Activated T-cell treated with anti-CD3 and anti-CD28 coated beads, Interleukin-2, amount 50 U/mL, for 72 hours (primary cell): ENCODE results near the gene WFS1. TPM values are rescaled to one million over a fixed set of nuclear protein-coding genes. Genes with fewer than 3 reads are reported as not detected.

ENCODE experiments used
- ATAC-seq, 2 donors: fragments of 150-1000 bp; cut with Tn5 transposase; replicated peaks in 1 of 2; 2 replicates each; pipeline ENCODE4 v1.10.0; 2021; ENCODE audit warnings: moderate library complexity in 2 of 2, mild to moderate bottlenecking in 1 of 2
- DNase-seq, 2 donors: peaks; one replicate each; pipeline ENCODE4 v3.0.0; 2021 to 2022; ENCODE audit warnings: mixed read lengths in 1 of 2
- H3K27ac Mint-ChIP-seq: one replicate; pipeline ENCODE4 v1.8.0; 2022; ENCODE audit warnings: mild to moderate bottlenecking, moderate library complexity, mixed read lengths
- H3K27me3 Mint-ChIP-seq: one replicate; pipeline ENCODE4 v1.8.0; 2022; ENCODE audit warnings: low read depth, mixed read lengths
- H3K36me3 Mint-ChIP-seq, 2 donors: one replicate each; pipeline ENCODE4 v1.8.0; 2022; ENCODE audit warnings: mixed read lengths in 2 of 2, mild to moderate bottlenecking in 1 of 2; ENCODE audit not compliant: insufficient read depth in 2 of 2
- H3K4me1 Mint-ChIP-seq: one replicate; pipeline ENCODE4 v1.8.0; 2022; ENCODE audit warnings: low read depth, mixed read lengths
- H3K4me3 Mint-ChIP-seq, 2 donors: one replicate each; pipeline ENCODE4 v1.8.0; 2022; ENCODE audit warnings: mild to moderate bottlenecking in 2 of 2, mixed read lengths in 2 of 2, moderate library complexity in 2 of 2
- H3K9me3 Mint-ChIP-seq, 2 donors: one replicate each; pipeline ENCODE4 v1.8.0; 2022; ENCODE audit warnings: mixed read lengths in 2 of 2
- total RNA-seq, 2 donors: library from RNA; stranded (reverse); gene quantifications; one replicate each; pipeline ENCODE4 v1.2.3, GENCODE V29; 2022

Gene WFS1
- total RNA-seq, 2 donors from 2014 or later: 5.3 to 7.4 TPM

DNA sequence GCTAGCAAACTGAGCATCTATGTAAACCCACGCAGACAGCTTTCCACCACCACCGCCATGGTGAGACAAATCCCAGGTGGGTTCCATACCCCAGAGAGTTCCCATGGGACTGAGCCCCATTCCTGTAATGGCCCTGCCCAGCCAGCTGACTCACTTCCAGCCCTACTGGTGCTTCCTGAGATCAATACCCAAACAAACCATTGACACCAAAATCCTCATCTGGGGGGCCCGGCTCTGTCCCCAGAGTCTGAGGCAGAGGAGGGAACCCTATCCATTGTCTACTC is 39.2 kb upstream of the WFS1 start:
- no peak overlapping the region for H3K4me3 Mint-ChIP-seq
- DNase-seq: no peak

GRCh38 chr4:6230827-6231662 is 38.6 kb upstream of the WFS1 start:
- Mint-ChIP-seq H3K27ac (no peak overlapping the region), H3K4me1 (no peaks in the 10 kb centered on the region), H3K4me3 (no peak overlapping the region), H3K36me3 (no peaks in the 10 kb centered on the region), H3K9me3 (no peaks in the 10 kb centered on the region), H3K27me3 (peaks cover 2% of the 10 kb centered on the region)
- ATAC-seq (no peak), DNase-seq (no peak)

More for the DNA sequence above, 39.2 kb upstream of the WFS1 start:
- H3K36me3 Mint-ChIP-seq: no peaks in the 10 kb centered on the region
- H3K27me3 Mint-ChIP-seq: peaks cover 8% of the 10 kb centered on the region
- ATAC-seq: no peak
- H3K27ac Mint-ChIP-seq: no peak overlapping the region
- H3K9me3 Mint-ChIP-seq: no peaks in the 10 kb centered on the region
- no peaks in the 10 kb centered on the region for H3K4me1 Mint-ChIP-seq

DNA sequence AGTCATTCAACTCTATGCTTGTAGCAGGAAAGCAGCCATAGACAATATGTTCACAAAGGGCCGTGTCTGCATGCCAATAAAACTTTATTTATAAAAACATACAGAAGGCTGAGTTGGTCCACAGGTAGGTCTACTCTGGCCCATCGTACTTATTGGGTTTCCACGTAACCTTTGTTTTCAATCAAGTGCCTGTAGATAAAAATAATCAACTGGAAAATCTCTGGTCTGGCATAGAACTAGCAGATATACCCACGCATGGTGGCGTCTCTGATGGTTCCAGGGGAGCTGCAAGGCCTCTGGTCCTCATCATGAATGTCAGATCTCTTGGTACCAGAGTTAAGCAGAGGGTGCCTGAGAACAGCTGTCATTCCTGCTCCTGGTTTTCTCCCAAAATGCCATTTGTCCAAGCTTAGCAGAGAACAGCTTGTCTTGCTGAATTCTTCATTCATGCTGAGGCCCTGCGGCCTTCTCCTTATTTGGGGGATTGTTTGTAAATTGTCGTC is 37.9 kb upstream of the WFS1 start:
- no peaks in the 10 kb centered on the region for H3K4me1 Mint-ChIP-seq

GRCh38 chr4:6232836-6233785 is 36.5 kb upstream of the WFS1 start:
- H3K36me3 Mint-ChIP-seq: no peaks in the 10 kb centered on the region

More for the DNA sequence above, 37.9 kb upstream of the WFS1 start:
- Mint-ChIP-seq H3K36me3 (no peaks in the 10 kb centered on the region), H3K4me3 (no peak overlapping the region), H3K27me3 (no peaks in the 10 kb centered on the region), H3K27ac (no peak overlapping the region), H3K9me3 (no peaks in the 10 kb centered on the region)
- ATAC-seq (no peak), DNase-seq (no peak)

GRCh38 chr4:6233929-6234328 is 35.7 kb upstream of the WFS1 start:
- ATAC-seq: no peak
- DNase-seq: no peak
- no peaks in the 10 kb centered on the region for H3K36me3 Mint-ChIP-seq
- no peaks in the 10 kb centered on the region for H3K4me1 Mint-ChIP-seq
- no peak overlapping the region for H3K27ac Mint-ChIP-seq
- no peak overlapping the region for H3K4me3 Mint-ChIP-seq
- H3K9me3 Mint-ChIP-seq: no peaks in the 10 kb centered on the region
- H3K27me3 Mint-ChIP-seq: no peaks in the 10 kb centered on the region

More at GRCh38 chr4:6232836-6233785, 36.5 kb upstream of the WFS1 start:
- Mint-ChIP-seq H3K9me3 (no peaks in the 10 kb centered on the region), H3K4me3 (no peak overlapping the region), H3K4me1 (no peaks in the 10 kb centered on the region), H3K27me3 (no peaks in the 10 kb centered on the region), H3K27ac (no peak overlapping the region)
- ATAC-seq (no peak), DNase-seq (no peak)

- ATAC-seq: no peak
- Mint-ChIP-seq H3K27ac (no peak overlapping the region), H3K4me1 (no peaks in the 10 kb centered on the region), H3K9me3 (no peaks in the 10 kb centered on the region), H3K4me3 (no peak overlapping the region), H3K36me3 (no peaks in the 10 kb centered on the region), H3K27me3 (no peaks in the 10 kb centered on the region)
- DNase-seq: no peak
Measured at GRCh38 chr4:6235012-6235411, 34.6 kb upstream of the WFS1 start.

GRCh38 chr4:6235901-6236640 is 33.6 kb upstream of the WFS1 start:
- Mint-ChIP-seq H3K4me3 (no peak overlapping the region), H3K36me3 (no peaks in the 10 kb centered on the region), H3K27ac (no peak overlapping the region), H3K4me1 (no peaks in the 10 kb centered on the region), H3K9me3 (no peaks in the 10 kb centered on the region), H3K27me3 (no peaks in the 10 kb centered on the region)
- ATAC-seq: no peak
- no peak for DNase-seq

GRCh38 chr4:6236816-6237390 is 32.7 kb upstream of the WFS1 start:
- no peak for ATAC-seq
- Mint-ChIP-seq H3K4me1 (no peaks in the 10 kb centered on the region), H3K36me3 (no peaks in the 10 kb centered on the region), H3K9me3 (no peaks in the 10 kb centered on the region), H3K27me3 (no peaks in the 10 kb centered on the region), H3K4me3 (no peak overlapping the region), H3K27ac (no peak overlapping the region)
- no peak for DNase-seq

- Mint-ChIP-seq H3K27me3 (peaks cover 19% of the 10 kb centered on the region), H3K9me3 (peaks cover 0 to 2% of the 10 kb centered on the region in 2 donors), H3K27ac (no peak overlapping the region), H3K36me3 (peaks cover under 1 to 5% of the 10 kb centered on the region in 2 donors), H3K4me3 (no peak overlapping the region), H3K4me1 (no peaks in the 10 kb centered on the region)
- ATAC-seq (no peak), DNase-seq (no peak)
Measured at GRCh38 chr4:6239486-6239885, 30.2 kb upstream of the WFS1 start.

- peaks cover 5 to 10% of the 10 kb centered on the region in 2 donors for H3K36me3 Mint-ChIP-seq
- H3K27me3 Mint-ChIP-seq: peaks cover 23% of the 10 kb centered on the region
- H3K4me3 Mint-ChIP-seq: no peak overlapping the region
- DNase-seq: no peak
- no peak for ATAC-seq
- no peaks in the 10 kb centered on the region for H3K4me1 Mint-ChIP-seq
- H3K9me3 Mint-ChIP-seq: peaks cover 0 to 7% of the 10 kb centered on the region in 2 donors
- no peak overlapping the region for H3K27ac Mint-ChIP-seq
Measured at GRCh38 chr4:6239968-6240367, 29.7 kb upstream of the WFS1 start.

GRCh38 chr4:6241062-6241845 is 28.4 kb upstream of the WFS1 start:
- Mint-ChIP-seq H3K9me3 (peaks cover 0 to 8% of the 10 kb centered on the region in 2 donors), H3K4me1 (no peaks in the 10 kb centered on the region), H3K27ac (no peak overlapping the region), H3K4me3 (no peak overlapping the region), H3K36me3 (peaks cover 5 to 10% of the 10 kb centered on the region in 2 donors), H3K27me3 (peaks cover 30% of the 10 kb centered on the region)
- ATAC-seq: no peak
- DNase-seq: no peak
